CD4-positive, alpha-beta T cell treated with Interleukin-15 for 4 hours (primary cell): ENCODE results near the gene SWAP70.

Experiments
- DNase-seq: peaks from one replicate; pipeline ENCODE4 v3.0.0-alpha.2; 2020; ENCODE audit warnings: low spot score

SWAP70 gene

GRCh38 chr11:9776203-9776602 lies 112.3 kb downstream of the SWAP70 start:
- DNase-seq: no peak

- DNase-seq: no peak
Measured at GRCh38 chr11:9777066-9777465, 113.2 kb downstream of the SWAP70 start.

- DNase-seq: no peak
Measured at GRCh38 chr11:9777525-9777924, 113.6 kb downstream of the SWAP70 start.

GRCh38 chr11:9780929-9781328 lies 117.1 kb downstream of the SWAP70 start:
- DNase-seq: no peak

- DNase-seq: no peak
Measured at GRCh38 chr11:9783986-9784385, 120.1 kb downstream of the SWAP70 start.

GRCh38 chr11:9784602-9785315 lies 120.9 kb downstream of the SWAP70 start:
- no peak for DNase-seq

- DNase-seq: no peak
Measured at GRCh38 chr11:9787260-9787659, 123.4 kb downstream of the SWAP70 start.

- no peak for DNase-seq
Measured at GRCh38 chr11:9787981-9788521, 124.2 kb downstream of the SWAP70 start.

- no peak for DNase-seq
Measured at GRCh38 chr11:9789910-9790309, 126.0 kb downstream of the SWAP70 start.

- no peak for DNase-seq
Measured at GRCh38 chr11:9790703-9791102, 126.8 kb downstream of the SWAP70 start.

- no peak for DNase-seq
Measured at GRCh38 chr11:9796266-9796665, 132.4 kb downstream of the SWAP70 start.

- DNase-seq: no peak
Measured at GRCh38 chr11:9796854-9797253, 133.0 kb downstream of the SWAP70 start.

GRCh38 chr11:9797300-9797699 lies 133.4 kb downstream of the SWAP70 start:
- DNase-seq: no peak

- DNase-seq: no peak
Measured at GRCh38 chr11:9799886-9800285, 136.0 kb downstream of the SWAP70 start.

- DNase-seq: no peak
Measured at GRCh38 chr11:9802291-9802861, 138.5 kb downstream of the SWAP70 start.
